ENCODE results near the gene PHACTR2. TPM values are rescaled to one million over a fixed set of nuclear protein-coding genes. Genes with fewer than 3 reads are reported as not detected.

PHACTR2 gene
- total RNA-seq, 5 donors from 2014 or later (not counting 1 experiment from before 2014, with no cell fraction given) = 31.9 to 50.3 (median 36.7) TPM

- H3K27ac ChIP-seq (ENCODE audit: low read length) = no peak overlapping the region
- no peaks in the 10 kb centered on the region for H3K36me3 ChIP-seq (ENCODE audit: control insufficient read depth in 2 of 2, extremely low read depth in 1 of 2, insufficient read depth in 1 of 2, low read length in 1 of 2)
- Mint-ChIP-seq H3K27me3 (peaks cover 0 to 5% of the 10 kb centered on the region in 2 donors), H3K4me3 (no peak overlapping the region), H3K27ac (no peak overlapping the region), H3K9me3 (no peaks in the 10 kb centered on the region), H3K4me1 (peaks cover 14 to 38% (median 24%) of the 10 kb centered on the region in 3 donors), H3K36me3 (peaks cover 8% of the 10 kb centered on the region)
- no peak overlapping the region for H3K4me3 ChIP-seq (ENCODE audit: control insufficient read depth in 1 of 2, extremely low read depth in 1 of 2, low read length in 1 of 2)
- H3K4me1 ChIP-seq (ENCODE audit: control insufficient read depth in 1 of 2, extremely low read depth in 1 of 2, insufficient read depth in 2 of 2, low read length in 2 of 2) = peaks cover 4 to 8% of the 10 kb centered on the region in 2 experiments
- H3K27me3 ChIP-seq (replicated peaks in 1 of 2; ENCODE audit: control insufficient read depth in 2 of 2, extremely low read depth in 1 of 2, insufficient read depth in 2 of 2, low read length in 1 of 2) = peaks cover 0 to 5% of the 10 kb centered on the region in 2 experiments
- DNase-seq (no peak), ATAC-seq (replicated peaks in 1 of 4) (no peak)
- POLR2A ChIA-PET = no interaction called here
- WGBS (ENCODE audit: insufficient coverage) = no CpG with 5 or more reads among the region's 3 CpGs
- no peaks in the 10 kb centered on the region for H3K9me3 ChIP-seq
- CTCF ChIA-PET = interaction anchor here in 1 of 2 donors (0.5 kb wide), 1 partner anchor 345 kb away, joined by 3 read pairs; no protein-coding TSS in a partner anchor
These were observed 3.0 kb upstream of the PHACTR2 start for GRCh38 chr6:143674483-143675381.

- no peak overlapping the region for H3K27ac Mint-ChIP-seq
- peaks cover 14 to 39% (median 28%) of the 10 kb centered on the region in 3 donors for H3K4me1 Mint-ChIP-seq
- H3K27me3 Mint-ChIP-seq = peaks cover 0 to 5% of the 10 kb centered on the region in 2 donors
These were observed 2.3 kb upstream of the PHACTR2 start for GRCh38 chr6:143675382-143675900.

DNA sequence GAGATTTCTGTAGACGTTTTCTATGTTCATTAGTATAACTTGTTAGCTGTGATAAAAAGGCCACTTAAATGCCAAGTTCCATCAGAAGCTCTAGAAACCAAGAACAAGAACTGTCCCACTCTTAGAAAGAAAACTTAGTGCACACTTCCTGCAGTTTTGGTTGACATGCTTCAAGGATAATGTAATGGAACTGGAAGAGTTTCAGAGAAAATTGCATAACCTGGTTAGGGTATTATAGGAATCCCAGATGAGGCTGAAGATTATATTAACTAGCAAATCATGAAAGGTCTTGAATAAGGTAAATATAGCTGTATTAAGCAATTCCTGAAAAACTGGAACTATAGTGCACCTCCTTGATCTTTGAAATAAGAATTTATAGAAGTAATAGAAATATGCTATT lies 1.8 kb upstream of the PHACTR2 start:
- no peak overlapping the region for H3K4me3 ChIP-seq (ENCODE audit: control insufficient read depth in 1 of 2, extremely low read depth in 1 of 2, low read length in 1 of 2)
- Mint-ChIP-seq H3K4me3 (no peak overlapping the region), H3K27ac (no peak overlapping the region), H3K9me3 (no peaks in the 10 kb centered on the region), H3K4me1 (peaks cover 14 to 41% (median 30%) of the 10 kb centered on the region in 3 donors), H3K36me3 (peaks cover 8% of the 10 kb centered on the region), H3K27me3 (peaks cover 0 to 5% of the 10 kb centered on the region in 2 donors)
- DNase-seq (no peak), ATAC-seq (replicated peaks in 1 of 4) (no peak)
- POLR2A ChIA-PET = no interaction called here
- no CpG with 5 or more reads among the region's 1 CpG for WGBS (ENCODE audit: insufficient coverage)
- no peaks in the 10 kb centered on the region for H3K36me3 ChIP-seq (ENCODE audit: control insufficient read depth in 2 of 2, extremely low read depth in 1 of 2, insufficient read depth in 1 of 2, low read length in 1 of 2)
- no peaks in the 10 kb centered on the region for H3K9me3 ChIP-seq
- no peak overlapping the region for H3K27ac ChIP-seq (ENCODE audit: low read length)
- peaks cover 0 to 5% of the 10 kb centered on the region in 2 experiments for H3K27me3 ChIP-seq (replicated peaks in 1 of 2; ENCODE audit: control insufficient read depth in 2 of 2, extremely low read depth in 1 of 2, insufficient read depth in 2 of 2, low read length in 1 of 2)
- peaks cover 4 to 8% of the 10 kb centered on the region in 2 experiments for H3K4me1 ChIP-seq (ENCODE audit: control insufficient read depth in 1 of 2, extremely low read depth in 1 of 2, insufficient read depth in 2 of 2, low read length in 2 of 2)
- CTCF ChIA-PET = interaction anchor here in 1 of 2 donors (0.8 kb wide), 1 partner anchor 20 kb away, joined by 3 read pairs; no protein-coding TSS in a partner anchor

More at GRCh38 chr6:143675382-143675900, 2.3 kb upstream of the PHACTR2 start:
- Mint-ChIP-seq H3K9me3 (no peaks in the 10 kb centered on the region), H3K4me3 (no peak overlapping the region), H3K36me3 (peaks cover 9% of the 10 kb centered on the region)
- Histone ChIP-seq H3K27me3 (replicated peaks in 1 of 2; ENCODE audit: control insufficient read depth in 2 of 2, extremely low read depth in 1 of 2, insufficient read depth in 2 of 2, low read length in 1 of 2) (peaks cover 0 to 5% of the 10 kb centered on the region in 2 experiments), H3K36me3 (ENCODE audit: control insufficient read depth in 2 of 2, extremely low read depth in 1 of 2, insufficient read depth in 1 of 2, low read length in 1 of 2) (no peaks in the 10 kb centered on the region), H3K4me3 (ENCODE audit: control insufficient read depth in 1 of 2, extremely low read depth in 1 of 2, low read length in 1 of 2) (no peak overlapping the region), H3K4me1 (ENCODE audit: control insufficient read depth in 1 of 2, extremely low read depth in 1 of 2, insufficient read depth in 2 of 2, low read length in 2 of 2) (peaks cover 4 to 8% of the 10 kb centered on the region in 2 experiments), H3K9me3 (no peaks in the 10 kb centered on the region), H3K27ac (ENCODE audit: low read length) (no peak overlapping the region)
- ATAC-seq (replicated peaks in 1 of 4) (no peak), DNase-seq (no peak)
- ChIA-PET POLR2A (no interaction called here), CTCF (interaction anchor here in 1 of 2 donors (0.8 kb wide), 1 partner anchor 20 kb away, joined by 3 read pairs; no protein-coding TSS in a partner anchor)

- peaks cover 0 to 5% of the 10 kb centered on the region in 2 donors for H3K27me3 Mint-ChIP-seq
- Histone ChIP-seq H3K4me1 (ENCODE audit: control insufficient read depth in 1 of 2, extremely low read depth in 1 of 2, insufficient read depth in 2 of 2, low read length in 2 of 2) (peaks cover 4 to 8% of the 10 kb centered on the region in 2 experiments), H3K27me3 (replicated peaks in 1 of 2; ENCODE audit: control insufficient read depth in 2 of 2, extremely low read depth in 1 of 2, insufficient read depth in 2 of 2, low read length in 1 of 2) (peaks cover 0 to 5% of the 10 kb centered on the region in 2 experiments), H3K4me3 (ENCODE audit: control insufficient read depth in 1 of 2, extremely low read depth in 1 of 2, low read length in 1 of 2) (no peak overlapping the region), H3K27ac (ENCODE audit: low read length) (no peak overlapping the region), H3K36me3 (ENCODE audit: control insufficient read depth in 2 of 2, extremely low read depth in 1 of 2, insufficient read depth in 1 of 2, low read length in 1 of 2) (no peaks in the 10 kb centered on the region), H3K9me3 (no peaks in the 10 kb centered on the region)
- H3K9me3 Mint-ChIP-seq = peaks cover 0 to 3% (median 0%) of the 10 kb centered on the region in 3 donors
- ChIA-PET CTCF (interaction anchor here in 1 of 2 donors (0.8 kb wide), 1 partner anchor 19 kb away, joined by 3 read pairs; no protein-coding TSS in a partner anchor), POLR2A (no interaction called here)
- H3K36me3 Mint-ChIP-seq = peaks cover 11% of the 10 kb centered on the region
- ATAC-seq (replicated peaks in 1 of 4) = no peak
- peaks cover 14 to 43% (median 31%) of the 10 kb centered on the region in 3 donors for H3K4me1 Mint-ChIP-seq
- peak overlapping the region in 1 of 2 donors; percentile 61 for H3K27ac Mint-ChIP-seq
- DNase-seq = no peak
- no CpG with 5 or more reads among the region's 4 CpGs for WGBS (ENCODE audit: insufficient coverage)
- no peak overlapping the region for H3K4me3 Mint-ChIP-seq
These were observed 1.2 kb upstream of the PHACTR2 start for GRCh38 chr6:143676437-143677045.

GRCh38 chr6:143677577-143677890 lies 231 bp upstream of the PHACTR2 start:
- POLR2A ChIA-PET = no interaction called here
- no CpG with 5 or more reads among the region's 9 CpGs for WGBS (ENCODE audit: insufficient coverage)

GRCh38 chr6:143679041-143679440 lies 1.3 kb downstream of the PHACTR2 start:
- Histone ChIP-seq H3K4me1 (ENCODE audit: control insufficient read depth in 1 of 2, extremely low read depth in 1 of 2, insufficient read depth in 2 of 2, low read length in 2 of 2) (peaks cover 4 to 8% of the 10 kb centered on the region in 2 experiments), H3K27ac (ENCODE audit: low read length) (no peak overlapping the region), H3K36me3 (ENCODE audit: control insufficient read depth in 2 of 2, extremely low read depth in 1 of 2, insufficient read depth in 1 of 2, low read length in 1 of 2) (no peaks in the 10 kb centered on the region), H3K9me3 (no peaks in the 10 kb centered on the region), H3K27me3 (replicated peaks in 1 of 2; ENCODE audit: control insufficient read depth in 2 of 2, extremely low read depth in 1 of 2, insufficient read depth in 2 of 2, low read length in 1 of 2) (peaks cover 0 to 5% of the 10 kb centered on the region in 2 experiments), H3K4me3 (ENCODE audit: control insufficient read depth in 1 of 2, extremely low read depth in 1 of 2, low read length in 1 of 2) (peak overlapping the region in 1 of 2 donors; percentile 96)
- Mint-ChIP-seq H3K27ac (no peak overlapping the region), H3K36me3 (peaks cover 21% of the 10 kb centered on the region), H3K9me3 (peaks cover 6 to 19% (median 7%) of the 10 kb centered on the region in 3 donors), H3K27me3 (peaks cover 0 to 5% of the 10 kb centered on the region in 2 donors), H3K4me3 (peak overlapping the region; percentile 78 to 85 (median 79)), H3K4me1 (peaks cover 24 to 47% (median 32%) of the 10 kb centered on the region in 3 donors)
- ChIA-PET POLR2A (interaction anchor here in 1 of 2 donors (0.6 kb wide), 1 partner anchor 143 kb away, joined by 3 read pairs; no protein-coding TSS in a partner anchor), CTCF (no interaction called here)
- DNase-seq (peak in 4 of 35 experiments; percentile 2 to 9 (median 4)), ATAC-seq (replicated peaks in 1 of 4) (peak in 1 of 4 experiments; percentile 38)
- WGBS (ENCODE audit: insufficient coverage) = no CpG with 5 or more reads among the region's 3 CpGs

More at GRCh38 chr6:143677577-143677890, 231 bp upstream of the PHACTR2 start:
- Mint-ChIP-seq H3K4me1 (peaks cover 21 to 43% (median 31%) of the 10 kb centered on the region in 3 donors), H3K9me3 (peaks cover 0 to 13% (median 3%) of the 10 kb centered on the region in 3 donors), H3K36me3 (peaks cover 17% of the 10 kb centered on the region), H3K4me3 (peak overlapping the region; percentile 17 to 85 (median 53)), H3K27me3 (peaks cover 0 to 5% of the 10 kb centered on the region in 2 donors), H3K27ac (no peak overlapping the region)
- ATAC-seq (replicated peaks in 1 of 4) = no peak
- Histone ChIP-seq H3K27ac (ENCODE audit: low read length) (no peak overlapping the region), H3K4me3 (ENCODE audit: control insufficient read depth in 1 of 2, extremely low read depth in 1 of 2, low read length in 1 of 2) (no peak overlapping the region), H3K36me3 (ENCODE audit: control insufficient read depth in 2 of 2, extremely low read depth in 1 of 2, insufficient read depth in 1 of 2, low read length in 1 of 2) (no peaks in the 10 kb centered on the region), H3K27me3 (replicated peaks in 1 of 2; ENCODE audit: control insufficient read depth in 2 of 2, extremely low read depth in 1 of 2, insufficient read depth in 2 of 2, low read length in 1 of 2) (peaks cover 0 to 5% of the 10 kb centered on the region in 2 experiments), H3K9me3 (no peaks in the 10 kb centered on the region), H3K4me1 (ENCODE audit: control insufficient read depth in 1 of 2, extremely low read depth in 1 of 2, insufficient read depth in 2 of 2, low read length in 2 of 2) (peaks cover 4 to 8% of the 10 kb centered on the region in 2 experiments)
- DNase-seq = peak in 1 of 35 experiments; percentile 49
- CTCF ChIA-PET = no interaction called here

All from T-cell (primary cell).